Measurements from ENCODE around the gene TBC1D22A.
A peak's percentile ranks its signal among the peaks of the same experiment; 100 is the strongest.

Gene TBC1D22A

GRCh38 chr22:47019012-47019790 lies 256.8 kb downstream of the TBC1D22A start:
- ATAC-seq = no peak

GRCh38 chr22:47020166-47020565 lies 257.7 kb downstream of the TBC1D22A start:
- no peak for ATAC-seq

DNA sequence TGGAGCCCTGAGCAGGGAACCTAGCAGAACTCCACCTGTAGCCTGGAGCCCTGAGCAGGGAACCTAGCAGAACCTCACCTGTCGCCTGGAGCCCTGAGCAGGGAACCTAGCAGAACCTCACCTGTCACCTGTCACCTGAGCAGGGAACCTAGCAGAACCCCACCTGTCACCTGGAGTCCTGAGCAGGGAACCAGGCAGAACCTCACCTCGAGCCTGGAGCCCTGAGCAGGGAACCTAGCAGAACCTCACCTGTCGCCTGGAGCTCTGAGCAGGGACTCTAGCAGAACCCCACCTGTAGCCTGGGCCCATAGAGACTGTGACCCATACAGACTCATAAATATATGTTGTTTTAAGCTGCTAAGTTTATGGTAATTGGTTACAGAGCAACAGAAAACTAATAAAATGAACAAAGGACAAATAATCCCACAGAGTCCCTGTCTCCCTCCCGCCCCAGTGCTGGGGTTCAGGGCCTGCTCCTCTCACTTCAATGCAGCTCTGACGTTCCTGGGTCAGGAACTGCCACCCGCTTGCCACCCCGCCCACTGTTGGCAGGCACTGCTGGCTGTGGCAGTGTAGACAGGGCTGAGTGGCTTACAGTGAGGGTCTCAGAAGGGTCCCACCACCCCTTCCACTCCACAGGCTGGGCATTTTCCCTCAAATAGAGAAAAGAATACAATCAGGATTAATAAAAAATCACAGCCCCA lies 259.1 kb downstream of the TBC1D22A start:
- ATAC-seq = no peak

- peak in 1 of 2 donors; percentile 35 for ATAC-seq
Observed at GRCh38 chr22:47022075-47022473, 259.6 kb downstream of the TBC1D22A start.

DNA sequence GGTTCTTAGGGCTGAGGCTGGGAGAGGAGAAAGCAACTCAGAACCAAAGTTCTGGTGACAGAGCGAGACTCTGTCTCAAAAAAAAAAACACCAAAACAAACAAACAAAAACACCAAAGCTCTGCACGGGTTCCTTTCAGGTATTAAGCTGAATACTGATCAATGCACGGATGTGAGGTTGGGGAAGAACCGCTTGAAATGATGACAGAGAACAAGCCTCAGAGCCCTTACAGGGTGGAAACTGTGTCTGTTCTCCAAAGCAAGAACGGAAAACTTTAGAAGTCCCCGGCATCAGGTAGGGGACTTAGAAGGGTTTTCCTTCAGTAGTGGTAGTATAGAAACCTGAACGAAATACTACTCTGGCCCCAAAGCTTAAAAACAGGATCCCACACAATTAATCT lies 260.0 kb downstream of the TBC1D22A start:
- peak; percentile 81 to 83 for ATAC-seq

DNA sequence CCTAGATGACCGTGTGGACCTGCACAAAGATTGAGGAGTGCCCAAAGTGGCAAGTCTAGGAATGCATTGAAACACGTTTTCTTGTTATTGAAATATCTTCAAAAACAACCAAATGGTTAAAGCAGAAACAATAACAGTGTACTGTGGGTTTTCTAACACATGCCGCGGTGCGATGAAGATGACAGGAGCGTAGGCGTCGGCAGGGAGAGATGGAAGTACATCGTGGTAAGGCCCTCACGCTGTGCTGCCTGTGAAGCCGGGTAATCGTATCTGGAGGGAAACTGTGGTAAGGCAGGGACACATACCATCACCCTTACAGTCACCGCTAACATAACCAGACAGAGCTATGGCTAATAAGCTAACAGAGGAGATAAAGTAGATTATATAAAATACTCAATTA lies 261.4 kb downstream of the TBC1D22A start:
- ATAC-seq = no peak

- ATAC-seq = no peak
Observed at GRCh38 chr22:47027766-47028165, 265.3 kb downstream of the TBC1D22A start.

DNA sequence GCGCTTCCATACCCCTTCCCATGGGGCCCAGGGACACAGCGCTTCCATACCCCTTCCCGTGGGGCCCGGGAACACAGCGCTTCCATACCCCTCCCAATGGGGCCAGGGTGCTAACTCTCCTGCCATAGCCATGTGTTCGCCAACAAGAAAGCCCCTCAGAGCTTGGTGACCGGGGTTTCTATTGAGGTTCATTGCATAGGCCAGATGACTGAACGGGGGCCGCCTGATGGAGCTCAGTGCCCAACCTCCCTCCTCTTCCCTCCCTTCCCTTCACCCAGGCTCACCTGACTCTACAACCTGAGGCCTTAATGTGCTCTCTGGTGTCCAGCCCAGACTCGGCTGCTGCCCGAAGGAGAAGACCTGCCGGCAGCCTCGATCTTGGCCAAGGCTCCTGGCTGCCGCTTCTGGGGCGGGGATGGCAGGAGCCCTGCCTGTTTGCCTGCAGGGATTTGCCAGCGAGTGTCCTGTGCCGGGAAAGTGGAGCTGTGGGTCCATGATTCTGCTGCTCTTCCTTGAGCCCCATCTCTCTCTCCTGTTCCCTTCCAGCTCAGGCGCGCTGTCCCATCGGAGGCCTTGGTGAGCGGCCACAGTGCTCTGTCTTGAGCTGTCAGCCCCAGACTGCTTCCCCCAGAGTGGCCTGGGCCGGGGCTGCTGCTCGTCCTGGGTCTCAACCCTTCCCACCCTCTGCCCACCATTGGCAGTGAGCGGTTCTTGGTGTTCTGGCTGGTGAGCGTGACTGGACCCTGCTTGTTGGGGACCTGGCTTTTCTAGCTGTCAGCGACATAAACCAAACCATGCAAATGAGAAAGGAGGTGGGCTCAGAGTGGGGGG lies 267.0 kb downstream of the TBC1D22A start:
- no peak for ATAC-seq

DNA sequence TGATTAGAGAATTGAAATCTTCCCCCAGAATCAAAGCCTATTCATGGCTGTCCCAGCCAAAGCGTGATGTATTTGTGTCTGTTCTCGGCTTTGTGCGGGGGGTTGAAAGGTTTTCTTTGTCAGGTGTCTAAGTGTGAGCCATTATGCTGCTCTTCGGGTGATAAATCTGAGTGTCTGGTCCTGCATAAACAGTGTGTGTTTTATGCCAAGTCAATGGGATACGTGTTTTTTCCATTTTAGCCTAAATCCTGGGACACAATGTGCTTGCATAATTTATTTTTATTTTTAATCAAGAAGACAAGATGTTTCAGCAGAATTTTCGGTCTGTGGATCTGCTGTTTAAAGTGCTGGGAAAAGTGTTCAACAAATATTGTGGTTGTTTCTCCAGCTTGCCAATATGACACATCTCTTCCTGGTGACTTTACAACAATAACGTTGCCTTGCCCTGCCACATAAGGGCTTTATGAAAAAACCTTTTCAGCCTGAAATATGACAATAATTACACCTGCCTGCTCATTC lies 267.8 kb downstream of the TBC1D22A start:
- ATAC-seq = no peak

DNA sequence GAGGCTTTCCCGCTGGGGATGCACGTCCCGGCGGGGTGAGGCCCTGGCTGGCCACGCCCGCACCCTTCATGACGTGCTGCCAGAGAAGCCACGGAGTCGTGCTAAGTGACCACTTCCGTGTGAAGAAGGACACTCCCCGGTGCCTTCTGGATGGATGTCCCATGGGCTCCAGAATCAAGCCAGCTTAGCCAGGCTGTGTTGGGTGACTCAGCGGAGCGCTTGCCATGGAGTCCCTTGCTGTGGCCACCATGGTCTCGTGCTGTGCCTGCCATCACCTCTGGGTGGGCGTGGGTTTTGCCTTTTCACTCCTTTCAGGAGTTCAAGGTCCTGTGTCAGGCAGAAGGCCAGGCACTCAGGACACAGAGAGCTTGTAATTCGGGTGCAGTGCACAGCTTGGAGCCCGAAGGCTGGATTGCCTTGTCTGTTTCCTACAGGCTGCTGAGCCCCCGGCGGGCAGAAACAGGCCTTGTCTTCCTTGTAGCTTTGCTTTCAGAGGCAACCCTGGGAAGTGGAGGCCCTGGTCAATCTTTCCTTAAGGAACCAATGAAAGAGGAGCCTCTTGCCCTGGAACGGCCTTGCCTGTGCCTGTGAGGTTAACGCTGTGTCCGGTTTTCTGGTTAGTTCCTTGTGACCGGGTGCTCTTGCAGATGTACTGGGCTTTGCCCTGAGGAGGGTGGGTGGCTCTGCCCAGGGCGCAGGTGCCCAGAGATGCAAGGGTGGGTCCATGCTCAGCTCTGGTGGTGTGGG lies 268.6 kb downstream of the TBC1D22A start:
- no peak for ATAC-seq

DNA sequence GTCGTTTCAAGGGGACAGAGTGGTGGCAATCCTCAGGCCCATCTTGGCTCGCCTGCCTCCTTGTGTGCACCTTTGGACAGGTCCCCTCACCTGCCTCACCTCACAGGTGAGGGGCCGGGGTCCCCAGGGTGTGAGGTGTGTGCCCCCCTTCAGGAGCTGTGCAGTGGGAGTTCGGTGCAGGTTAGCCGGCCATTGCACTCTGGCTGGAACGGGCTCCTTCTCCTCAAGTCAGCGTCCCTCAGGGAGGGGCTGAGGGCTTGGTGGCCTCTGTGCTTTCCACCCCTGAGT lies 269.1 kb downstream of the TBC1D22A start:
- ATAC-seq = no peak

DNA sequence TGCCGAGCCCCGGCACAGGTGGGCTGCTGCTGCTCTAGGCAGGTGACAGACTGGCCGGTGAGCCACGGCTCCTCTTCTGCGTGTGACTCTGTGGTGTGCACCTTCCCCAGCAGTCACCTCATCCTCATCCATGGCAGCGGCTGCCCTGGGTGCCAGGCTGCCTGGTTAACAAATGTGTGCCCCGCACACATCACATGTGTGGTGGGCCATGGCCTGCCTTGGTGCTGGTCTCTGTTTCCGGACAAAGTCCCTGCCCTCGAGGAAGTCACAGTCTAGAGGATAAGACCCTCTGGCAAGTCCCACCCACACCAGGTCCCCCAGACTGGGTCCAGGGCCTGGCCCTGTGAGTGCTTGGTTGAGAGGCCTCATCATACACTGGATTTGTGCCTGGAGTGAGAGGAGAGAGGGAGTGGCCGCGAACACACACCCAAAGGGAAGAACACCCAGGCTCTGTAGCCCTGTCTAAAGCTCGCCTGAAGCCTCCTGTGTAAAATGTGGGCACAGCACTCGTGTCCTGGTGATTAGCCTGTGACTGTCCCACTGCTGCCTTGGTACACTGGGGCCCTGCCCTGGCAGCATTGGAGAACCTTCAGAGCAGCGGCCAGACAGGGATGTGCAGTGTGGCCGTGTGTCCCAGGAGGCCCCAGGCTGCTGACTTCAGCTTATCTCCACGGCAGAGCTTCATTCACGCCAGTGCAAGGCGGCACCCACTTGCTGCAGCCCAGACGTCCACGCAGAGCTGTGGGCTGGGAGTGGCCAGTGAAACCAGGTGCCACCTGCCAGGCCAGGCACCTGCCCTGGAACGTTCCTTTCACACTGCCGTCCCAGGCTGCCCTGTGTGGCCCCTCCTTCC lies 269.9 kb downstream of the TBC1D22A start:
- no peak for ATAC-seq

DNA sequence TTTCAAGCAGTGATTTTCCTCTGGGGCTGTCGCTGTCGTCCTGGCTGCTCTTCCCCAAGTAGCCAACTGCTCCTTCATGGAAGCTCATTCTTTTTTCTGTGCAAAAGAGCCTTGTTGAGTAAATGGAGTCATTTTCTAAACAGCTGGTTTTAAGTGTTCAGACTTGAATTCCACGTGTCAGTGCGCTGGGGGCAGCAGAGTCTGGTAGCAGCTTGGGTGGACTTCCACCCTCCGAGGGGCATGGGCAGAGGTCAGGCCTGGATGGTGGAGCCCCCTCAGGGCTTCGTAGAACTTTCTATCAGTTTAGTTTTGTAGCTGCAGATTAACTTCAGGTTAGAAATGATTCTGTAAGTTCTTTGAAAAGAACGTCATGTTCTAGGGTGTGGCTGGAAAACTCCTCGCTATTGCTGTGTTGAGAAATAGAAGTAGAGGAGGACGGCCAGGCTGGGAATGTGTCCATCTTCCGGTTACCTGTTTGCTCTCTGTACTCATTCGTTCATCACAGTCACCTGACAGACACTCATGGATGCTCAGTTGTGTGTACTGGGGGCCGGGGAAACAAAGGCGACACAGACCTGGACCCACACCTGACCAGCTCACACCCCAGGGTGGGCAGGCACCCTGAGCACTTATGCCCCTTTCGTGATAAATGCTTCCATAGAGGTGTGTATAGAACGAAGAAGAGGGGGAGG lies 270.7 kb downstream of the TBC1D22A start:
- ATAC-seq = no peak

- ATAC-seq = no peak
Observed at GRCh38 chr22:47033648-47034000, 271.2 kb downstream of the TBC1D22A start.

DNA sequence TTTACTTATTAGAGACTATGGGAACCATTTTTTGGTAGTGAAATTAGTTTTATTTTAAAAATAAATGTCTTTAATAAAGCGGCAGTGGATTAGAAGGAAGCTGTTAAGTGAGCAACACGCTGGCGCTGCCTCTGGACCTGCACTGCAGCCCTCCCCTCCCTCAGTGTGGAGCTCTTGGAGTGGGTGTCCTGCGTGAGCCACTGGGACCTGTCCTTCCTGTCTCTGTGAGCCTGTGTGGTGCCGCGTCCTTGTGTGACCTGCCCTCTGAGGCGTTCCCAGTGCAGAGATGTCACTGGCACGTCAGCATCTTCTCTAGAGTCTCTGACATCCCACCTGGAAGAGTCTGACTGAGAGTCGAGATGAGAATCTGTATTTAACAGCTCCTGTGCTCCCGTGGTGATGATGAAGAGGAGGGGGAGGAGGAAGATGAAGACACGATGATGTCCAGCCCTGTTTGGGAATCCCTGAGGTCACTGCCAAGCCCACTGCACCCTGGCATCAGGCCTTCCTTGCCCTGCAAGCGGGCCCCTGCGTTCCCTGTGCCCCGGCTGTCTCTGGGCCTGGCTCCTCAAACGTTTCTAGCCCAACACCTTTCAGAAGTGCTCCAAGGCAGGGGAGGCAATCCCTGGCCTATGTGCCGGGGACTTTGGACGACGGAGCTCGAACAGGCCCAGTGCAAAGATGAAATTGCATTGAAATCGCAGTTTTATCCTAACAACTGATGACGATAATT lies 271.8 kb downstream of the TBC1D22A start:
- ATAC-seq = no peak

- ATAC-seq = no peak
Observed at GRCh38 chr22:47034905-47035419, 272.5 kb downstream of the TBC1D22A start.

GRCh38 chr22:47035425-47035881 lies 273.0 kb downstream of the TBC1D22A start:
- no peak for ATAC-seq

- ATAC-seq = no peak
Observed at GRCh38 chr22:47036352-47036751, 273.9 kb downstream of the TBC1D22A start.

DNA sequence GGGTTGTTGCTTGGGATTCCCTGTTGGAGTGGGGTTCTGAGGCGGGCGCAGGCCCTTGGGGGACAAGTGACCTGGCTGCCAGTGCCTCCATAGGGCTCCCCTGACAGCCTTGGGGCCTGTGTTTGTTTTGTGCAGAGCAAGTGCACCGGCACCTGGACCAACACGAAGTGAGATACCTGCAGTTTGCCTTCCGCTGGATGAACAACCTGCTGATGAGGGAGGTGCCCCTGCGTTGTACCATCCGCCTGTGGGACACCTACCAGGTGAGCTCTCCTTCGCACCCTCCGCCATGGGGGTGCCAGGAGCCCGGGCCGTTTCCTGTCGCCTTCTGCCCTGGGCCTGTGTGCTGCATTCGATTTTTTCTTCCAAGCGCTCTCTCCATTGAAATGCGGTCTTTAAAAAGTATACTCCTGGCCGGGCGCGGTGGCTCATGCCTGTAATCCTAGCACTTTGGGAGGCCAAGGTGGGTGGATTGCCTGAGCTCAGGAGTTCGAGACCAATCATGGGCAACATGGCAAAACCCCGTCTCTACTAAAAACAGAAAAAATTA lies 274.6 kb downstream of the TBC1D22A start:
- ATAC-seq = no peak
